Vagina (tissue), 2 donors: ENCODE data around the gene TNS2. TPM values are rescaled to one million over a fixed set of nuclear protein-coding genes. Genes with fewer than 3 reads are reported as not detected.
A peak's percentile ranks its signal among the peaks of the same experiment; 100 is the strongest.

Experiments
- DNase-seq, 2 donors: peaks; one replicate each; pipeline ENCODE4 v3.0.0-alpha.2; 2017; ENCODE audit errors: extremely low spot score in 2 of 2
- H3K27ac ChIP-seq: fragments of 200-600 bp; sonication (generic); one replicate; pipeline ENCODE4 v1.5.1; 2019
- H3K27me3 ChIP-seq: fragments of 200-600 bp; sonication (generic); one replicate; pipeline ENCODE4 v1.5.1; 2019
- H3K36me3 ChIP-seq, 2 donors: fragments of 200-600 bp; sonication (generic); one replicate each; pipeline ENCODE4 v1.5.1; 2017 to 2019
- H3K4me1 ChIP-seq: fragments of 200-600 bp; sonication (generic); one replicate; pipeline ENCODE4 v1.5.1; 2019
- H3K4me3 ChIP-seq, 2 donors: fragments of 200-600 bp; sonication (generic); 1 replicate in 1 of 2; 2 replicates in 1 of 2; pipeline ENCODE4 v1.5.1; 2016 to 2019
- H3K9me3 ChIP-seq: fragments of 200-600 bp; sonication (generic); one replicate; pipeline ENCODE4 v1.5.1; 2019
- POLR2A ChIP-seq, 2 donors: fragments of 450-650 bp; IDR thresholded peaks; one replicate each; pipeline ENCODE4 v1.6.1; 2017; ENCODE audit warnings: antibody characterized with exemption in 2 of 2, mild to moderate bottlenecking in 2 of 2, moderate library complexity in 2 of 2
- POLR2AphosphoS5 ChIP-seq, 2 donors: sonication (generic); formaldehyde crosslinking; IDR thresholded peaks; one replicate each; pipeline ENCODE4 v1.9.0; 2017; ENCODE audit warnings: antibody characterized with exemption in 2 of 2, mild to moderate bottlenecking in 2 of 2, low read depth in 1 of 2; ENCODE audit not compliant: insufficient read depth in 1 of 2
- intact Hi-C: fragments of 100-400 bp; cut with DNase I; formaldehyde crosslinking; loops from one replicate; pipeline ENCODE4 v1.15.1; 2023
- total RNA-seq: library from RNA; depleted of rRNA; stranded (reverse); fragments of >200 nt; gene quantifications from one replicate; pipeline ENCODE4 v1.2.3, GENCODE V29; 2016
- TF ChIP-seq, protein P1 (sequence below), 3 experiments: fragments of 450-650 bp in 2 of 3; fragments of 200-600 bp in 1 of 3; sonication (generic) in 1 of 3; IDR thresholded peaks; one replicate each; pipeline ENCODE4 v1.5.1; 2017 to 2019; ENCODE audit warnings: antibody characterized with exemption in 3 of 3, mild to moderate bottlenecking in 2 of 3, moderate library complexity in 2 of 3

Gene TNS2
- total RNA-seq, 1 donor from 2014 or later: 235 TPM

DNA sequence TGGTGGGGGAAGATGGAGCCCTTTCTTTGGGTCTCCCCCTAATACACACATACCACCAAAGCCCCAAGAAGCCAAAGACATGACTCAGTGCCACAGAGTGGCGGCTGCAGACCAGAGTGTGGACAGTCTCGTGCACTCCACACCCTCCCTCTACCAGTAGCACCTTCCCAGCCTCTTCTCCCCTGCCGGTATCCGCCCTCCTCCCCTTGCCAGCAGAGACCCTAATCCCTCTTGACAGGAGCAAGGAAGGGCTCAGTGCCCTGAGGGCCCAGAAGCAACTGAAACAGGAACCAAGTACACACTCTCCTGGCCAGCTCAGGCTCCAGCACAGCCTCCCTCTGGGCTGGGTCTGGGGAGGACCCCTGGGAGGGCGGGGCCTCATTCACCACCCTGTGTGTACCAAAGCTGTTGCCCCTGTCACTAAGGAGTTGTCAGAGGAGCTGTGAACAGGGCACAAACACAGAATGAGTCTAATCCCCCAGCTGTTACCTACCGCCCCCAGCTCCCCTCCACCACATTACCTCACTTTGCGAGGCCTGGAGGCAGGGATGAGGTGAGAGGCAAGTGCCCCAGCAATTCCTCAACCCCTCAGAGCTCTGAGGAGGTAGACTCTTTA lies 21.1 kb downstream of the TNS2 start:
- TF ChIP-seq, protein P1, sequence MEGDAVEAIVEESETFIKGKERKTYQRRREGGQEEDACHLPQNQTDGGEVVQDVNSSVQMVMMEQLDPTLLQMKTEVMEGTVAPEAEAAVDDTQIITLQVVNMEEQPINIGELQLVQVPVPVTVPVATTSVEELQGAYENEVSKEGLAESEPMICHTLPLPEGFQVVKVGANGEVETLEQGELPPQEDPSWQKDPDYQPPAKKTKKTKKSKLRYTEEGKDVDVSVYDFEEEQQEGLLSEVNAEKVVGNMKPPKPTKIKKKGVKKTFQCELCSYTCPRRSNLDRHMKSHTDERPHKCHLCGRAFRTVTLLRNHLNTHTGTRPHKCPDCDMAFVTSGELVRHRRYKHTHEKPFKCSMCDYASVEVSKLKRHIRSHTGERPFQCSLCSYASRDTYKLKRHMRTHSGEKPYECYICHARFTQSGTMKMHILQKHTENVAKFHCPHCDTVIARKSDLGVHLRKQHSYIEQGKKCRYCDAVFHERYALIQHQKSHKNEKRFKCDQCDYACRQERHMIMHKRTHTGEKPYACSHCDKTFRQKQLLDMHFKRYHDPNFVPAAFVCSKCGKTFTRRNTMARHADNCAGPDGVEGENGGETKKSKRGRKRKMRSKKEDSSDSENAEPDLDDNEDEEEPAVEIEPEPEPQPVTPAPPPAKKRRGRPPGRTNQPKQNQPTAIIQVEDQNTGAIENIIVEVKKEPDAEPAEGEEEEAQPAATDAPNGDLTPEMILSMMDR (IDR thresholded peaks at IDR 0.05): no peak
- TF ChIP-seq POLR2A (IDR thresholded peaks at IDR 0.05) (no peak), POLR2AphosphoS5 (IDR thresholded peaks at IDR 0.05; ENCODE audit: insufficient read depth in 1 of 2, low read depth in 1 of 2) (no peak)
- Histone ChIP-seq H3K4me3 (no peak overlapping the region), H3K27ac (peak overlapping the region; percentile 89), H3K27me3 (no peaks in the 10 kb centered on the region), H3K4me1 (peaks cover 84% of the 10 kb centered on the region), H3K9me3 (no peaks in the 10 kb centered on the region), H3K36me3 (peaks cover 0 to 19% of the 10 kb centered on the region in 2 donors)
- DNase-seq: peak in 1 of 2 donors; percentile 86
- intact Hi-C loops: loop anchor here (5.0 kb wide), 1 partner anchor 669 kb away; no protein-coding TSS in a partner anchor

DNA sequence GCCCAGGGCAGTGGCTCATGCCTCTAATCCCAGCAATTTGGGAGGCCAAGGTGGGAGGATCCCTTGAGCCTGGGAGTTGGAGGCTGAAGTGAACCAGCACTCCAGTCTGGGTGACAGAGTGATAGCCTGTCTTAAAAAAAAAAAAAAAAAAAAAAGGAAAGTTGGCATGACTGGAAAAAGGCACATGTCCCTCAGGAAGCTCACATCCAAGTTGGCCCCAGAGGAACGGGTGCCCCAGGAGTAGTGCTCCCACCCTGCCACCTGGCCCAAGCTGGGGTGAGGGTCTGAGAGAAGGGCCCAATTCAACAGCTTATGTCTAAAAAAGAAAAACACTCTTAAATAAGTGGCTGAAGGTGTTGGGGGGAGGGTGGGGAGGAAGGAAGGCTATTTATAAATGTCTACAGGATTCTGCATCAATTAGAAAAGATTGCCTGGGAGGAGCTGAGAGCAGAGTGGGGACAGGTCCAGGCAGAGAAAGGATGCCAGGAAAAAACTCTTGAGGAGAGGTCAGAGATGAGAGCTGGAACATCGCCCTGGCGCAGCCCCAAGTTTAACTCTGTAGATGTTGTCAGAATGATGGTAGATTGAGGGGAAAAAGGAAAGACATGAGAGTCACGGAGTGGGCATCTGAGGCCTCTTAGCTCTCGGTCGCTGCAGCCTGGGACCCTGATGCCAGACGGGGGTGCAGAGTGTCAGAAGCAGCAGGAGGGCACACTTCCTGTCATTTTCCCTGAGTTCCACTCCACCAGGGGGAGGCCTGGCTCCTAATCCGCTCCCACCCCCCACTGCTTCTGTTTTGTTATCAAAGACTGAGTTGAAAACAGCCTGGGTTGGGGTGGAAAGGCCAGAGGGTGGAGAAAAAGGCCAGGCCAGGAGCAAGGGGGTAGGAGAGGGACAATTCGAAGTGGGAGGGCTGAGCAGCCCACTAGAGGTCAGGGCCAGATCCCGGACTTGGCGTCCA lies 22.0 kb downstream of the TNS2 start:
- peak in 1 of 2 donors; percentile 90 for DNase-seq
- Histone ChIP-seq H3K4me3 (no peak overlapping the region), H3K27ac (peak overlapping the region; percentile 89), H3K9me3 (no peaks in the 10 kb centered on the region), H3K36me3 (peaks cover 0 to 28% of the 10 kb centered on the region in 2 donors), H3K4me1 (peaks cover 84% of the 10 kb centered on the region), H3K27me3 (no peaks in the 10 kb centered on the region)
- intact Hi-C loops: loop anchor here (5.0 kb wide), 1 partner anchor 670 kb away; no protein-coding TSS in a partner anchor
- peak; percentile 47 to 58 for TF ChIP-seq POLR2AphosphoS5 (IDR thresholded peaks at IDR 0.05; ENCODE audit: insufficient read depth in 1 of 2, low read depth in 1 of 2)
- TF ChIP-seq, protein P1 (IDR thresholded peaks at IDR 0.05): no peak

DNA sequence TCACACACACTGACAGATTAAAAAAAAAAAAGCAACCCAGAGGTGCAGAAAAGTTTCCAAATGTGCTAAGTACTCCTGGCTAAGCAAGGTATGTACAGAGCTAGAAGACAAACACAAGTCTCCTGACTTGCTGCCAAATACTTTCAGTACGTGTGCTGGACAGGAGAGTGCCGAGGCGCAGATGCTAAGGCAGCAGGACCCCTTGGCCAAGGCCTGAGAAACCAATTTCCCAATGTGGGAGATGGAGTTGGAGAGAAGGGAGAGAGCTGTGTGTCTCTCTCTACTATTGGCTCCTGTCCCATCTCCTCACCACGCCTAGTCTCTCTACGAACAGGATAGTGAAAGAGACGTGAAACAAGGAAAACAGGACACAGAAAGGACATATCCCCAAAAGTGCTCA lies 24.0 kb downstream of the TNS2 start:
- no peaks in the 10 kb centered on the region for H3K9me3 ChIP-seq
- peak in 1 of 2 donors; percentile 89 for DNase-seq
- H3K4me3 ChIP-seq: no peak overlapping the region
- TF ChIP-seq POLR2A (IDR thresholded peaks at IDR 0.05): no peak
- no peak for TF ChIP-seq POLR2AphosphoS5 (IDR thresholded peaks at IDR 0.05; ENCODE audit: insufficient read depth in 1 of 2, low read depth in 1 of 2)
- TF ChIP-seq, protein P1 (IDR thresholded peaks at IDR 0.05): no peak
- peaks cover 93% of the 10 kb centered on the region for H3K4me1 ChIP-seq
- intact Hi-C loops: loop anchor here (5.0 kb wide), 1 partner anchor 672 kb away; no protein-coding TSS in a partner anchor
- no peaks in the 10 kb centered on the region for H3K27me3 ChIP-seq
- peaks cover 0 to 30% of the 10 kb centered on the region in 2 donors for H3K36me3 ChIP-seq
- peak overlapping the region; percentile 83 for H3K27ac ChIP-seq

DNA sequence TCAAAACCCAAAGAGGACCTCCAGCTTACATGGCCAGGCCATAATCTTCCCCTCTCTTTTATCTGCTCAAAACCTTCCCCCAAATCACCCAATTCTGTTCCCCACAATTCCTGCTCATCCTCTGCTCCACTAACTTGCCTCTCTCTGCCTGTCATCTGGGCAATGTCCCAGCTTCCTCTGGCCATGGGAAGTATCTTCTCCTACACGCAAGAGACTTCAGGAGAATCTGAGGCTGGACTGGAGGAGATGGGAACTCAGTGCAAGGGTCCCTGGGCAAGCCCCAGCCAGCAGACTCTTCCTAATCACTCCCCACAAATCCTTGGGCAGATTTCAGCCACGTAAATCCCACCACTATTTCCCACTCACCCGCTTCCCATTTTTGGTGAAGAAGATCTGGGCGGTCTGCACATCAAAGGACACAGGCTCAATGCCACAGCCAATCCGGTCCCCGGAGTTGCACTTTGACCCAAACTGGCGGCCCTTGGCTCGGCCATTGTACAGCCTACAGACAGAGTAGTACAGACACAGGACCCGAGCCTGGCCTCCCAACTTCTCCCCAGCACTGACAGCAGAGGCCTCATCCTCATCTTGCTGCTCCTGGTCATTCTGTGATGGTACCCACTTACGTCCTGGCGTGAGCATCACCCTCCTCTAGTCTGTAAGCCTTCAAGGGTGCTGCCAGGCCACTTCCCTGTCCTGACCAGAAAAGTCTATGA lies 24.6 kb downstream of the TNS2 start:
- DNase-seq: peak in 1 of 2 donors; percentile 87
- intact Hi-C loops: loop anchor here (5.0 kb wide), 1 partner anchor 672 kb away; no protein-coding TSS in a partner anchor
- peak overlapping the region; percentile 83 for H3K27ac ChIP-seq
- H3K9me3 ChIP-seq: no peaks in the 10 kb centered on the region
- peaks cover 88% of the 10 kb centered on the region for H3K4me1 ChIP-seq
- TF ChIP-seq, protein P1 (IDR thresholded peaks at IDR 0.05): no peak
- TF ChIP-seq POLR2A (IDR thresholded peaks at IDR 0.05): no peak
- no peak for TF ChIP-seq POLR2AphosphoS5 (IDR thresholded peaks at IDR 0.05; ENCODE audit: insufficient read depth in 1 of 2, low read depth in 1 of 2)
- H3K36me3 ChIP-seq: peaks cover 0 to 30% of the 10 kb centered on the region in 2 donors
- H3K4me3 ChIP-seq: no peak overlapping the region
- H3K27me3 ChIP-seq: no peaks in the 10 kb centered on the region
